ENCODE measurements around the gene SH3PXD2A.

The SH3PXD2A gene
- 11.0 to 130 (median 58.3) reads per million in 17 experiments for total RNA-seq

DNA sequence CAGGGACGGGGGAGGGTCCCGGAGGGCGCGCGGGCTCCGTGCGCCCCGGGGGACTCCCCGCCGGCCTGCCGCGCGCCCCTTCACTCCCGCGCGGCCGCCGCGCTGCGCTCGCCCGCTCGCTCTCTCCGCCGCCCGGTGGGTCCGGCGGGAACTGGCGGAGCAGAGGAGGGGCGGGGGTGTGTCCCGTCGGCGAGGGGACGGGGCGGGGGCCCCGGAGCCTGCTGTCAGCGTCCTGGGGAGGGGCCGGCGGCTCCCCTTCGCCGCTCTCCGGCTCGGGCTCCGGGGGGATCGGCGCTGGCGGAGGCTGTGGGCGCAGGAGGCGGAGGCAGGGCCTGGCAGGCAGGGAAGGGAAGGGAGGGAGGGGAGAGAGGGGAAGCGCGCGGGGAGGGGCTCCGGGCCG lies at the start of gene SH3PXD2A:
SH3PXD2A (minus strand) TSS at position 153 of the 400 bp plus-strand sequence. CDS start 310 bp downstream, outside the sequence.
- peak in 3 of 4 experiments; percentile 28 to 70 (median 62) for DNase-seq

DNA sequence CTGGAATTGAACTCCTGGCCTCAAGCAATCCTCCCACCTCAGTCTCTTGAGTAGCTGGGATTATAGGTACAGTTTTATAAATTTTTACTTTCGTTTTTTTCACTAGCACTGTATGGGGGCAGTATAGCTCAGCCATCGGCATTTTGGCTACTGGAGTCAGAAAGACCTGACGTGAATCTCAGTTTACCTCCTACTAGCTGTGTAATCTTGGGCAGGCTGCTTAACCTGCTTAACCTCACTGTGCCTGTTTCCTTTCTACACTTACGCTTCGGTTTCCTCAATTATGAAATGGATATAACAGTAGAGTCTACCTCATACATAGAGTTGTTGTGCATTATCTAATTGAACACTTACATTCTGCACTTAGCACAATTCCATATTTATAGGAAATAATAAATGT lies 45.9 kb upstream of the SH3PXD2A start:
- DNase-seq: no peak

DNA sequence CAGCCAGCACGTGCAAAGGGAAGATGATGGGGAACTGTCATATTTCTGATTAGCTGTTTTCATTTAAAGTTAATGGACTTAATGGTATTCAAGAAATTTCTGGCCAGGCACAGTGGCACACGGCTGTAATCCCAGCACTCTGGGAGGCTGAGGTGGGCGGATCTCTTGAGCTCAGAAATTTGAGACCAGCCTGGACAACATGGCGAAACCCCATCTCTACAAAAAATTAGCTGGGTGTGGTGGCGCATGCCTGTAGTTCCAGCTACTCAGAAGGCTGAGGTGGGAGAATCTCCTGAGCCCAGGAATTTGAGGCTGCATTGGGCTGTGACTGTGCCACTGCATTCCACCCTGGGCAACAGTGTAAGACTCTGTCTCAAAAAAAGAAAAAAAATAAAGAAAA lies 43.9 kb upstream of the SH3PXD2A start:
- no peak for DNase-seq

GRCh38 chr10:103897241-103897774 lies 41.9 kb upstream of the SH3PXD2A start:
- no peak for DNase-seq

GRCh38 chr10:103896225-103896624 lies 40.8 kb upstream of the SH3PXD2A start:
- no peak for DNase-seq

- DNase-seq: no peak
Measured at GRCh38 chr10:103895411-103896186, 40.2 kb upstream of the SH3PXD2A start.

GRCh38 chr10:103894441-103894864 lies 39.1 kb upstream of the SH3PXD2A start:
- DNase-seq: no peak

GRCh38 chr10:103893817-103894216 lies 38.4 kb upstream of the SH3PXD2A start:
- DNase-seq: no peak

DNA sequence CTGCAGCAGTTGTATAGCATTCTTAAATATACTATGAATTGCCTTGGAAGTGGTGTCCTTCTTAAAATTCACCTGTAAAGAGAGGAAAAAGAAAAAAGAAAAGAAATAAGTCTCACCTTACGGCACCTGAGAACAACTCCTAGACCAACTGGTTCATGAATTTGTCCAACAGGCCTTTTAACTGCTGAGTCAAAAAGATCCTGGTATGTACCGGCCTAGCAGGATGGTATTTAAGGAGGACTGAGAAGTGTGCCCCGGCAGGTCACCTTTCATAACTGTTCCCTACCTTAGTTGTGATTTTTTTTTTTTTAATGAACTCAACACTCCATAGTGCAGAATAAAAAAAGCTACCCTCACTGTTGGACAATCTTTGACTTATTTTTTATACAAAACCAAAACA lies 36.8 kb upstream of the SH3PXD2A start:
- DNase-seq: no peak

DNA sequence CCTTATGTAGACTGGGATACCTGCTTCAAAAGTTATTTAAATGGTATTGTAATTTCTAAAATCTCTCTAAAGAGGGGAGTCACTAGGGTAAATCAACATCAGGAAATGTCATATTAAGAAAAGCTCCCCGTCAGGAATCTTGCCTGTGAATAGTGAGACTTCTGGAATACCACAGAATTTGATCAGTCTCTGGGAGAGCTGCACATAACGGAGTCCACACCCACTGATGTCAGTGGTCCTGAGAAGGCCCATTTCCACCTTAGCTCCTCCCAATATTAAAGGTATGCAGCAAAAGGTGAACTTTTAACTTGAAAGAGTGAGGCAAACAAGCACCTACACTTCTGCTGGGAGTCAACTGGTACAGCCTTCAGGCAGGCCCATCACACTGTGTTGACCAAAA lies 35.3 kb upstream of the SH3PXD2A start:
- DNase-seq: no peak

DNA sequence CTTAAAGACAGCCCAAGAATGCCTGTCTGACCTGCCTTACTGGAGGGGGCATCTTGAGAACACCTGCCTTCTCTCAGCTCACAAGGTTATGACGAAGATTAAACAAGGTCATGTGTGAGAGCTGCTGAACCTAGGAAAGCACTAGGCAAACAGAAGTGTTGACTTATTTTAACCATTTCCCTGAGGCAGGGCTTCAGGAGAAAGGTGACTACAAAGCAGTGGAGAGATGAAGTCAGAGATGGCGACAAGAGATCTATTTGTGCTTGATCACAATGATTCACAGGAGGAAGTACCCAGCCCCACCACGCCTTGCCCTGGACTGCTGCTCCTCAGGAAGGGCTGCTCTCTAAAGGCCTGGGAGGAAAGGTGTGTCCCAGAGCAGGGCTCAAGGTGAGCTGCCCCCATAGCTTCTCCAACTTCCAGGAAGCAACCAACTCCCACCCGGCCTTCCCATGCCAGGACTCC lies 34.9 kb upstream of the SH3PXD2A start:
- DNase-seq: peak; percentile 27 to 52 (median 51)

DNA sequence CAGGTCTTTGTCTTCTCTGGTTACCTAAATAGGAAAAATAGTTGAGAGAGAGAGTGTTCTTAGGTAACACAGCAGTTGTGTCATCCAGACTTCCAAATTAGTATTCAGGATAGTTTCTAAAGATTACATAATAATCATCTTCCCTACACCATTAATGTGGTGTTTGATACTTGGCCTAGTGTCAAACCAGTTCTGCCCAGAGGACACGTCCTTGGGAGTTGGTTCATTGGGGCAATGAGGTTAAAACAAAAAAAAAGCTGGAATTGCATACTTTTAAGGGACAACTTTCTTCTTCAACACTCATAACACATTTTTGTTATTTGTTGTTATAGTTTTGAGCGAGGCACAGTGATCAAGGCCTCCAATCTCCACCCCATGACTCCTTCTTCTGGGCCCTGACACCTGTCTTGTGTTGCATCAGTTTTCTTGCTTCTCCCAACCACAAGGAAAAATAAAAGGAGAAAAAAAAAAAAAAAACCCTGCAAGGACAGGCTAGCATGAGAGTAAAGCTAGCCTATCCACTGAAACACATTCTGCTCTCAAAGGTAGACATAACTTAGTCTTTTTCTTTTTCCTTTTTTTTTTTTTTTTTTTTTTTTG lies 33.8 kb upstream of the SH3PXD2A start:
- no peak for DNase-seq

- DNase-seq: peak; percentile 46 to 75 (median 57)
Measured at GRCh38 chr10:103888113-103888841, 32.9 kb upstream of the SH3PXD2A start.

DNA sequence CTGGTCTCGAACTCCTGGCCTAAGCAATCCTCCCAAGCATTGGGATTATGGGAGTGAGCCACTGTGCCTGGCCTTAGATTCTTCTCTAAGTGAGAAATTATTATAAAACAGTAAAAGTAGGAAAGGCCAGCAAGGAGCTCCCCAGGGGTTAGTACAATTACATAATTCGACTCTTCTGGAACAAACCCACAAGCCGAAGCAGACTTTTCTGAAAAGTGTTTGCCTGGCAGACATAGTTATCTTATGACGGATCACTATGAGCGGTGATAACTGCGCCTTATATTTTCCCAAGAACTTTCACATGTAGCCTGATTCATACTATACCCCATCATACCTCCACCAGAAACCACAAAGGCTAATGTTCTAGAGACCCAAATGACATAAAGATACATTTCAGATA lies 30.2 kb upstream of the SH3PXD2A start:
- DNase-seq: no peak

DNA sequence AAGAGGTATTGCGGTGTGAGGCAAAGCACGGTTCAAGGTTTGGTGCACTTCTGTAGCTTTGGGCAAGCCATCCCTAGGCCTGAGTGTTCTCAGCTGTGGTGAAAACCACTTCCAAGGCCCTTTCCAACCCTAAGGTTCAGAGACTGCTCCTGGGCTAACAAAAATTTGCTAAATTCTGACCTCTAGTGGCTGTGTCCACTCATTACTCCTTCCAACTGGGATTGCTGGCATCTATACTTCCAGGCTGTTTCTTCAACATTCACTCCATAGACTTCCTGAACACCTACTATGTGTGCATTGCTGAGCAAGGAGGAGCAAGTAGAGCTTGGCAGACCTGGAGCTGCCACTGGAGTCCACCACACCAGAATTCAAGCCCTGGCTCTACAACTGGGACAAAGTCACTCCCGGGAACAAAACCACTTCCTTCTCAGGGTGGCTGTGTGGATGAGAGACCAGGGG lies 29.3 kb upstream of the SH3PXD2A start:
- DNase-seq: peak; percentile 58 to 73 (median 68)

GRCh38 chr10:103882285-103883007 lies 27.1 kb upstream of the SH3PXD2A start:
- DNase-seq: no peak

DNA sequence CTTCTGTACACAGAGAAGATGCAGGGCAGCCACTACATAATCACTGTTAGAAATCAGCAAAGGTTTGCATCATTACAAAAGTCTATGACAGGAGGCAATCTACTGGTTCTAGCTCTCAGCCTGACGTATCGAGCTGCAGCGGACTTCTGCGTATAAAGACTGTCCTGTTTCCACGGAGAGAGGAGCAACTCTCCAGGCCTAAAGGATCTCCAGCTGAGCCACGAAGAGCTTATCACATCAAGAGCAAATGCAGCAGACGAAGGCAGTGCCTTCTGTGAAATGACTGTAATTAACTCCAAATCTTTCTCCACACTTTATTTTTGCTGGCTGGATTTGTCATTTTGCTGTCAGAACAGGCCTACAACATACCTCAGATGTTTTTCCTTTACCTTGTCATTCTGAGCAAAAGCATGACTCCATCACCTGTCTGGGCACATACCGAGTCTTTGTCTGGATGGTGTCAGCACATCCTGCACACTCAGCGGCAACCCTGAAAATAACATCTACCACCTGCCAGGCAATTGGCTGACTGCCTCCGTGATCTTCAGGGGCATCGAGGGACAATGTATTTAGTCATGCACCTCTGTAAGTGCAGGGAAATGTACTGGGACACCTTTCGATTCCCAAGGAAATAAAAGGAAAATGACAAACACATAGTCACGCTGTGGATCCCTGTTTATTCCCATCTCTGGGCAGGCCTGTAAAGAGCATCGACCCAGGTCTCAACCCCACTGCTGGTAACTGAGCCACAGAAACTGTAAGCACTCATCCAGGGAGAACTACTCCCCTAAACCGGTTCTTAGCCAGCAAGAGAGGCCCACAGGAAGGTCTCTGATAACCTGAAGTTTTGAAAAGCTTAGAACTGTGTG lies 26.3 kb upstream of the SH3PXD2A start:
- DNase-seq: no peak

- no peak for DNase-seq
Measured at GRCh38 chr10:103879831-103880230, 24.5 kb upstream of the SH3PXD2A start.

DNA sequence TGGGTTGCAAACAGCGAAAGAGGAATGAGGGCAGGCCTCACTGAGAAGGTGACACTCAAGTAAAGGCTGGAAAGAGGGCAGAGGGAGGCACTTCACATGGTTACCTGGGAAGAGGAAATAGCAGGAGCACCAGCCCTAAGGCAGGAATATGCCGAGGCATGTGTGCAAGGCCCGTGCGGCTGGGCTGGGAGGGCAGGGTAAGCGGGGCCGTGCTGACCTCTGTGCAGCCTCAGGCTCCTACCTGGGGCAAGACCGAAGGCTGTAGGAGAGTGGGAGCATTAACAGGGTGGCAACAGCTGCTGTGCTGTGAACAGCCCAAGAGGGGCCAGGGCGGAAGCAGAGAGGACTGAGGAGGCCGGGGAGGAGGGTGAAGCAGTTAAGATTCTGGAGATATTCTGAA lies 24.0 kb upstream of the SH3PXD2A start:
- no peak for DNase-seq

DNA sequence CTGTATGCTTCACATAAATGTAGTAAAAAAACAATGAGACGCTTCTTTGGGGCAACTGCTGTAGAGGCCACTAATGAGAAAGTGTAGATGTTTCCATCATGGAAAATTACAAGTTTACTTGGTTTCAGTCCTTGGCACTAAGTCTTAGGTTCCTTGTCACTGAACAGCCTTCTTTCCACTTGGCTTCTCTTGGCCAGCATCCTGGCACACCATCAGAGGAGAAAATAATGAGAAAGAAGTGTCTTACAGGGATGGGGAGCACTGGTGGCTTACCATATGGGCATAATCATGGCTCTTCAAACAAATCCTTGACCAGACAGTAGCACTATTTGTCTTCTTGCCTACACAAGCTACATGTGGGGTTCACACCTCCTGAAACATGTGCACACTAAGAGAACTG lies 22.5 kb upstream of the SH3PXD2A start:
- no peak for DNase-seq

- DNase-seq: no peak
Measured at GRCh38 chr10:103876155-103876554, 20.8 kb upstream of the SH3PXD2A start.
